WI38 (cell line): ENCODE measurements around the gene PPIL6.

Experiments used
- H3K4me3 ChIP-seq: 2 replicates; pipeline ENCODE4 v1.5.1; 2011; ENCODE audit warnings: low read depth, mild to moderate bottlenecking, control low read depth, low read length
- CTCF ChIP-seq: IDR thresholded peaks from 2 replicates; pipeline ENCODE4 v1.5.1; 2012; ENCODE audit warnings: low read depth, mild to moderate bottlenecking, control low read depth, low read length

Gene PPIL6

GRCh38 chr6:109447878-109448555, 7.6 kb upstream of the PPIL6 start:
- TF ChIP-seq CTCF = no peak
- H3K4me3 ChIP-seq = no peak overlapping the region

DNA sequence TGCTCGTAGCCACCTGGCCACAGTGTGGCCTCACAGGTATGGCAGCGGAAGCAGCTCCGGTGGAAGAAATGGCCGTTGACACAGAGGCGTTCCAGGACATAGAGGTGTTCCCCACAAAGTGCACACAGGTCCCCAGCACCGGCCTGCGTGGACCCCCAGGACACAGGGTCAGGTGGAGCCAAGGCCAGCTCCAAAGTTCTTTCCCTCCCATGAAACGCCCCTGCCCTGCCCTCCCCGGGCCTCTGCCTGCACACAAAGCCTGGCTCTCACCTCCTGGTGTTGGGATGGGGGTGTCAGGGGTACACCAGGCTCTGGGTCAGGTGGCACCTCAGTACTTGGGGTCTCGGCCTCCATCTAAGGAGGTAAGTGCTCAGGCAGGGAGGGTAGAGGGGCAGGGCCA, 6.7 kb upstream of the PPIL6 start:
- no peak for TF ChIP-seq CTCF
- no peak overlapping the region for H3K4me3 ChIP-seq

DNA sequence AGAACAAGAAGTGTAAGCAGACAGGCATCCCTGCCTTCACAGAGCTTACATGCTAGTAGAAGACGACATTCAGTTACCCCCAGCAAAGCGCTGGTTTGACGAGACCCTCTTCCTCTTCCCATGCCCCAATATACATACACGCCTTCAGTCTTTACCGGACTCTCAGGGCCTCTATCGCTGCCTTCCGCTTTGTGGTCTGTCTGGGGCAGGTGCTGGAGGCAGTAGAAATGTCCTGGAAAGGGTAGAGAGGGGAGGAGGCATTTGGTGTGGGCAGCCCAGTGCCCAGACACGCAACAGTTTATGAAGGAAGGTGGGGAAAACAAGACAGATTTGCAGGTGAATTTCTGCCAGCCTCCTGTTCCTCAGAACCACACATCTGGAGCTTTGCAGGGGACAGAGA, 6.1 kb upstream of the PPIL6 start:
- TF ChIP-seq CTCF = no peak
- H3K4me3 ChIP-seq = no peak overlapping the region

DNA sequence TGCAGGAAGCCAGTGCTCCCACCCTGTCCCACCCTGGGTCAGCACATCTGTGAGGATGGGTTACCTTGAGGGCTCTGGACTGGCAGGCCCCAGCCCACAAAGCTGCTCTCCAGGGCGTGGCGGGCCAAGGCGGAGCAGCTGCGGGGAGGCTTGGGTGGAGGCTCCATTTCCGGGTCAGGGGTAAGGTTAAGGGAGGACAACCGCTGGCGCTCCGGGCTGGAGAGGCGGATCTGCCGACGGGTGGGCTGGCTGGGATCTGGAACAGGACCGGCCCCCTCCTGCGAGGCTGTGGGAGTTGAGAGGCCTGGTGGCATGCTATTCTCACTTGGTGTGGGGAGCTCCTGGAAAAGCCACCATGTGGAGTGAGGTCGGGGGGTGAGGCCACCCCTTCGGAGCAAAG, 5.6 kb upstream of the PPIL6 start:
- no peak for TF ChIP-seq CTCF

GRCh38 chr6:109445382-109445781, 5.0 kb upstream of the PPIL6 start:
- TF ChIP-seq CTCF = no peak
- no peak overlapping the region for H3K4me3 ChIP-seq

More for the DNA sequence above, 5.6 kb upstream of the PPIL6 start:
- no peak overlapping the region for H3K4me3 ChIP-seq

GRCh38 chr6:109443425-109443950, 3.1 kb upstream of the PPIL6 start:
- no peak for TF ChIP-seq CTCF
- no peak overlapping the region for H3K4me3 ChIP-seq

- no peak for TF ChIP-seq CTCF
- H3K4me3 ChIP-seq = no peak overlapping the region
Measured at GRCh38 chr6:109442393-109442924, 2.0 kb upstream of the PPIL6 start.
